DND-41 (cell line): ENCODE measurements around the gene TMEM11.

ENCODE experiments used
- ATAC-seq: fragments of 200-7000 bp; cut with Tn5 transposase; 3 replicates; pipeline ENCODE4 v1.9.1; 2021; ENCODE audit warnings: low read depth; ENCODE audit not compliant: insufficient read depth
- DNase-seq: peaks from one replicate; pipeline ENCODE4 v3.0.0-alpha.2; 2020
- H2AFZ ChIP-seq: 2 replicates; pipeline ENCODE4 v1.6.0; 2012; ENCODE audit warnings: low read depth, low read length
- H3K27ac ChIP-seq: 2 replicates; pipeline ENCODE4 v1.5.1; 2012; ENCODE audit warnings: low read length, inconsistent platforms
- H3K27me3 ChIP-seq: fragments of 200-600 bp; sonication (generic); 2 replicates; pipeline ENCODE4 v1.6.0; 2012; ENCODE audit warnings: low read length, mild to moderate bottlenecking, inconsistent platforms; ENCODE audit not compliant: insufficient read depth, poor library complexity
- H3K36me3 ChIP-seq: 2 replicates; pipeline ENCODE4 v1.5.1; 2012; ENCODE audit warnings: low read length, inconsistent platforms; ENCODE audit not compliant: insufficient read depth
- H3K4me1 ChIP-seq: 2 replicates; pipeline ENCODE4 v1.5.1; 2012; ENCODE audit warnings: mild to moderate bottlenecking, low read length; ENCODE audit not compliant: insufficient read depth
- H3K4me2 ChIP-seq: 2 replicates; pipeline ENCODE4 v1.6.0; 2012; ENCODE audit warnings: mild to moderate bottlenecking, moderate library complexity, low read length, inconsistent platforms; ENCODE audit not compliant: insufficient read depth
- H3K4me3 ChIP-seq, 2 experiments: fragments of 200-600 bp in 1 of 2; shearing (Covaris generic) in 1 of 2; 2 replicates each; pipeline ENCODE4 v1.5.1; 2012 to 2016; ENCODE audit warnings: inconsistent platforms in 2 of 2, low read length in 2 of 2, mild to moderate bottlenecking in 2 of 2, low read depth in 1 of 2, moderate library complexity in 1 of 2
- H3K79me2 ChIP-seq: 2 replicates; pipeline ENCODE4 v1.6.0; 2012; ENCODE audit warnings: low read length, inconsistent platforms; ENCODE audit not compliant: insufficient read depth
- H3K9ac ChIP-seq: 2 replicates; pipeline ENCODE4 v1.6.0; 2012; ENCODE audit warnings: low read depth, mild to moderate bottlenecking, inconsistent platforms, low read length, moderate library complexity
- H3K9me3 ChIP-seq: 2 replicates; pipeline ENCODE4 v1.5.1; 2012; ENCODE audit warnings: low read length, moderate library complexity, mild to moderate bottlenecking, inconsistent platforms; ENCODE audit not compliant: insufficient read depth, severe bottlenecking
- H4K20me1 ChIP-seq: 2 replicates; pipeline ENCODE4 v1.6.0; 2012; ENCODE audit warnings: low read length; ENCODE audit not compliant: insufficient read depth
- CTCF ChIP-seq: IDR thresholded peaks from 2 replicates; pipeline ENCODE4 v1.5.1; 2012; ENCODE audit warnings: borderline replicate concordance, low read length, moderate library complexity, mild to moderate bottlenecking; ENCODE audit not compliant: poor library complexity, severe bottlenecking; ENCODE audit errors: extremely low read depth
- EZH2 ChIP-seq: IDR thresholded peaks from 3 replicates; pipeline ENCODE4 v1.6.1; 2012; ENCODE audit warnings: borderline replicate concordance, low read depth, mild to moderate bottlenecking, moderate library complexity, low read length, inconsistent platforms; ENCODE audit not compliant: severe bottlenecking

The TMEM11 gene

GRCh38 chr17:21161498-21162393 lies 52.2 kb downstream of the TMEM11 start:
- no peaks in the 10 kb centered on the region for H3K9me3 ChIP-seq
- no peak overlapping the region for H3K4me2 ChIP-seq
- H3K4me3 ChIP-seq: no peak overlapping the region
- no peak for TF ChIP-seq EZH2
- TF ChIP-seq CTCF: no peak
- peaks cover 3% of the 10 kb centered on the region for H4K20me1 ChIP-seq
- H3K27me3 ChIP-seq: no peaks in the 10 kb centered on the region
- DNase-seq (no peak), ATAC-seq (no peak)
- H3K79me2 ChIP-seq: no peaks in the 10 kb centered on the region
- no peak overlapping the region for H2AFZ ChIP-seq
- H3K4me1 ChIP-seq: no peaks in the 10 kb centered on the region
- H3K9ac ChIP-seq: no peak overlapping the region
- H3K36me3 ChIP-seq: no peaks in the 10 kb centered on the region
- no peak overlapping the region for H3K27ac ChIP-seq

GRCh38 chr17:21160401-21160800 lies 53.6 kb downstream of the TMEM11 start:
- H3K9me3 ChIP-seq: no peaks in the 10 kb centered on the region
- no peak for ATAC-seq
- no peaks in the 10 kb centered on the region for H3K27me3 ChIP-seq
- DNase-seq: no peak
- H2AFZ ChIP-seq: no peak overlapping the region
- H3K79me2 ChIP-seq: no peaks in the 10 kb centered on the region
- no peaks in the 10 kb centered on the region for H3K36me3 ChIP-seq
- H3K9ac ChIP-seq: no peak overlapping the region
- H4K20me1 ChIP-seq: peaks cover 3% of the 10 kb centered on the region
- TF ChIP-seq EZH2 (no peak), CTCF (no peak)
- H3K4me3 ChIP-seq: no peak overlapping the region
- no peaks in the 10 kb centered on the region for H3K4me1 ChIP-seq
- H3K27ac ChIP-seq: no peak overlapping the region
- H3K4me2 ChIP-seq: no peak overlapping the region

- H3K9ac ChIP-seq: no peak overlapping the region
- no peaks in the 10 kb centered on the region for H3K36me3 ChIP-seq
- no peak overlapping the region for H3K4me3 ChIP-seq
- H3K79me2 ChIP-seq: no peaks in the 10 kb centered on the region; the same call in 1 of the 2 replicates
- DNase-seq (no peak), ATAC-seq (no peak)
- peaks cover 15% of the 10 kb centered on the region for H3K9me3 ChIP-seq
- no peak for TF ChIP-seq EZH2
- TF ChIP-seq CTCF: no peak
- H3K4me1 ChIP-seq: no peaks in the 10 kb centered on the region
- H3K27me3 ChIP-seq: no peaks in the 10 kb centered on the region
- no peak overlapping the region for H3K4me2 ChIP-seq
- no peak overlapping the region for H3K27ac ChIP-seq
- H4K20me1 ChIP-seq: peaks cover 3% of the 10 kb centered on the region; the same call in 1 of the 2 replicates
- no peak overlapping the region for H2AFZ ChIP-seq
These were observed 56.2 kb downstream of the TMEM11 start for GRCh38 chr17:21157586-21158370.
